ENCODE data around the gene C1QL4. TPM values are rescaled to one million over a fixed set of nuclear protein-coding genes. Genes with fewer than 3 reads are reported as not detected.
A peak's percentile ranks its signal among the peaks of the same experiment; 100 is the strongest.
"Not testable (repeated sequence)": the region's sequence is repeated elsewhere in the genome, so short reads cannot be mapped to it uniquely, and the experiment has no call there.

C1QL4 gene
- total RNA-seq, 2 donors from 2014 or later: not detected

- peak; percentile 97 to 98 for DNase-seq
- ATAC-seq: peak; percentile 99
- intact Hi-C loops (cut with DNase I, micrococcal nuclease): no loop called here
Observed at GRCh38 chr12:49322708-49323523, 14.1 kb downstream of the C1QL4 start, which contains the start of gene TROAP. TSS of gene TROAP (plus strand) at chr12:49323255. CDS start at chr12:49323609, 354 bp downstream.

- DNase-seq: no peak
- no peak for ATAC-seq
- intact Hi-C loops (cut with DNase I, micrococcal nuclease): no loop called here
Observed at GRCh38 chr12:49322367-49322707, 14.7 kb downstream of the C1QL4 start.

GRCh38 chr12:49320411-49321103, 16.4 kb downstream of the C1QL4 start:
- ATAC-seq; intact Hi-C loops (cut with DNase I, micrococcal nuclease); DNase-seq: not testable (repeated sequence)

GRCh38 chr12:49317118-49317517, 19.9 kb downstream of the C1QL4 start:
- DNase-seq; ATAC-seq; intact Hi-C loops (cut with DNase I, micrococcal nuclease): not testable (repeated sequence)

- ATAC-seq (no peak), DNase-seq (no peak)
- intact Hi-C loops (cut with DNase I, micrococcal nuclease): no loop called here
Observed at GRCh38 chr12:49314811-49315210, 22.2 kb downstream of the C1QL4 start.

GRCh38 chr12:49310451-49311000, 26.5 kb downstream of the C1QL4 start:
- intact Hi-C loops (cut with DNase I, micrococcal nuclease); ATAC-seq; DNase-seq: not testable (repeated sequence)

- intact Hi-C loops (cut with DNase I, micrococcal nuclease): no loop called here
- no peak for DNase-seq
Observed at GRCh38 chr12:49309386-49309785, 27.6 kb downstream of the C1QL4 start.

GRCh38 chr12:49305762-49306510, 31.1 kb downstream of the C1QL4 start:
- DNase-seq (no peak), ATAC-seq (peak; percentile 44)
- intact Hi-C loops (cut with DNase I, micrococcal nuclease): no loop called here

More at GRCh38 chr12:49309386-49309785, 27.6 kb downstream of the C1QL4 start:
- ATAC-seq: no peak

GRCh38 chr12:49304161-49304560, 32.8 kb downstream of the C1QL4 start:
- ATAC-seq (no peak), DNase-seq (no peak)
- intact Hi-C loops (cut with DNase I, micrococcal nuclease): no loop called here

GRCh38 chr12:49301760-49302159, 35.2 kb downstream of the C1QL4 start:
- ATAC-seq (no peak), DNase-seq (no peak)
- intact Hi-C loops (cut with DNase I, micrococcal nuclease): no loop called here

GRCh38 chr12:49298160-49298559, 38.8 kb downstream of the C1QL4 start:
- DNase-seq (peak in 1 of 2 donors; percentile 33), ATAC-seq (peak; percentile 53)
- intact Hi-C loops (cut with DNase I, micrococcal nuclease): no loop called here

- intact Hi-C loops (cut with DNase I, micrococcal nuclease): no loop called here
- ATAC-seq: no peak
- DNase-seq: no peak
Observed at GRCh38 chr12:49297695-49298060, 39.3 kb downstream of the C1QL4 start.

- intact Hi-C loops (cut with DNase I, micrococcal nuclease): no loop called here
- peak; percentile 55 to 63 for DNase-seq
- ATAC-seq: peak; percentile 72
Observed at GRCh38 chr12:49296836-49297694, 39.9 kb downstream of the C1QL4 start.

- intact Hi-C loops (cut with DNase I, micrococcal nuclease): no loop called here
- DNase-seq: peak; percentile 39 to 71
- peak; percentile 69 for ATAC-seq
Observed at GRCh38 chr12:49296034-49296835, 40.8 kb downstream of the C1QL4 start.

GRCh38 chr12:49295082-49295936, 41.7 kb downstream of the C1QL4 start, which contains the start of gene PRPH:
TSS of gene PRPH (plus strand) at chr12:49295147. CDS start at chr12:49295201, 54 bp downstream.
- no peak for ATAC-seq
- DNase-seq: peak in 1 of 2 donors; percentile 21
- intact Hi-C loops (cut with DNase I, micrococcal nuclease): no loop called here

GRCh38 chr12:49294804-49295081, 42.2 kb downstream of the C1QL4 start:
- ATAC-seq (no peak), DNase-seq (no peak)
- intact Hi-C loops (cut with DNase I, micrococcal nuclease): no loop called here

All from left colon (tissue), 2 donors.